Activated CD4-positive, alpha-beta memory T cell treated with anti-CD3 and anti-CD28 coated beads for 36 hours (primary cell): Measurements from ENCODE around the gene HYLS1. TPM values are rescaled to one million over a fixed set of nuclear protein-coding genes. Genes with fewer than 3 reads are reported as not detected.

Experiments used
- CTCF ChIA-PET: fragments of 350-600 bp; sonication (Branson Sonifier 250); formaldehyde crosslinking; loops from one replicate; lab custom pipeline; 2021; ENCODE audit warnings: antibody characterized with exemption, inconsistent platforms; lab: Charles Lee
- POLR2A ChIA-PET: fragments of 350-600 bp; sonication (Branson Sonifier 250); formaldehyde crosslinking; loops from one replicate; lab custom pipeline; 2021; ENCODE audit warnings: antibody characterized with exemption; lab: Charles Lee
- DNase-seq: peaks from one replicate; pipeline ENCODE4 v3.0.0-alpha.2; 2020
- H3K27ac Mint-ChIP-seq: one replicate; pipeline ENCODE4 v1.8.0; 2021; ENCODE audit warnings: mixed read lengths
- H3K27me3 Mint-ChIP-seq: one replicate; pipeline ENCODE4 v1.8.0; 2021; ENCODE audit warnings: mixed read lengths
- H3K36me3 Mint-ChIP-seq: one replicate; pipeline ENCODE4 v1.8.0; 2021; ENCODE audit warnings: mixed read lengths
- H3K4me1 Mint-ChIP-seq: one replicate; pipeline ENCODE4 v1.8.0; 2021; ENCODE audit warnings: low read depth, mixed read lengths
- H3K4me3 Mint-ChIP-seq: one replicate; pipeline ENCODE4 v1.8.0; 2021; ENCODE audit warnings: mild to moderate bottlenecking, mixed read lengths
- H3K9me3 Mint-ChIP-seq: one replicate; pipeline ENCODE4 v1.8.0; 2021; ENCODE audit warnings: mixed read lengths
- intact Hi-C: fragments of 100-400 bp; cut with micrococcal nuclease; formaldehyde crosslinking; loops from one replicate; pipeline ENCODE4 v1.15.1; 2023
- total RNA-seq, 2 experiments: library from RNA; stranded (reverse); gene quantifications; one replicate each; pipeline ENCODE4 v1.2.3, GENCODE V29; 2021

The HYLS1 gene
- total RNA-seq, 2 experiments from 2014 or later, result 8.2 to 8.3 TPM

GRCh38 chr11:125939081-125939521 is 51.6 kb downstream of the HYLS1 start:
- no peak overlapping the region for H3K4me3 Mint-ChIP-seq
- ChIA-PET POLR2A (no interaction called here), CTCF (interaction anchor here (1.0 to 1.6 kb wide), 3 partner anchors 9 to 272 kb away, joined by 4 to 5 read pairs (median 4); partner anchors contain the start of genes FAM118B and RPUSD4)
- intact Hi-C loops, result no loop called here
- no peaks in the 10 kb centered on the region for H3K9me3 Mint-ChIP-seq
- no peaks in the 10 kb centered on the region for H3K27me3 Mint-ChIP-seq
- peaks cover 9% of the 10 kb centered on the region for H3K4me1 Mint-ChIP-seq
- H3K36me3 Mint-ChIP-seq, result no peaks in the 10 kb centered on the region
- no peak for DNase-seq
- H3K27ac Mint-ChIP-seq, result no peak overlapping the region

DNA sequence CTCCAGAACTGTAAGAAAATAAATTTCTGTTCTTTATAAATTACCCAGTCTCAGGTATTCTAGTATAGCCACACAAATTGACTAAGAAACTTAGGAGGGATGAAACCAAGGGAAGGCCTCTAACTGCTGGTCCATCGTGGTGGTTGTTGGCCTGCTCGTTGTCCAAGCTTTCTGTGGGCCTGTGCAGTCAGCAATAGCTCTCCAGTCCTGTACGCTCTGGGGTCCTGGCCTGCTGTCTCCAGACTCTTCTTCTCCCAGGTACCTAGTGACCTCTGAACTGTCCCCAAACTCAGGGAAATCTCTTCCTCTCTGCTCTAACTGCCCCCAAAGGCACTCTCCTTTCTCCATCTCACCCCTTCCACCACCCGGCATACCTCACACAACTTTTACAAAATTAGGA is 52.7 kb downstream of the HYLS1 start:
- POLR2A ChIA-PET, result no interaction called here
- Mint-ChIP-seq H3K27ac (no peak overlapping the region), H3K4me3 (no peak overlapping the region)

DNA sequence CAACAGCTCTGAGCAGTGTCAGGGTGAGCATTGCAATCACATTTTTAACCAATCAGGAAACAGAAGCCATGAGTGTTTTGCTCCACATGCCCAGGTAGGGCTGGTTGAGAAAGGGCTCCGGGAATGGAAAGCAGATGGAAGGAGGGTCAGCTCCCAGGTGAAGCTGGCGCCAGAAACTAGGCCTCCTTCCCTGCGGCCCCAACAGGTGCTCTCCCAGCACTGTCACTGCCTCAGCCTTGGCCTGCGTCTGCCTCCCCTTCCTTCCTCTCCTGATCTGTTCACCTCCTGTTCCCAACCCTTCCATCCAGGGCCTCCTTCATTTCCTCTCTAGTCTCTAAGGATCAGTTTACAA is 53.8 kb downstream of the HYLS1 start:
- peaks cover 9% of the 10 kb centered on the region for H3K4me1 Mint-ChIP-seq
- POLR2A ChIA-PET, result no interaction called here
- intact Hi-C loops, result loop anchor here (5.0 kb wide), 1 partner anchor 181 kb away; no protein-coding TSS in a partner anchor
- no peak overlapping the region for H3K27ac Mint-ChIP-seq
- no peaks in the 10 kb centered on the region for H3K9me3 Mint-ChIP-seq
- CTCF ChIA-PET, result interaction anchor here (0.6 to 4.7 kb wide), 7 partner anchors 15 to 260 kb away, joined by 3 to 66 read pairs (median 4); no protein-coding TSS in a partner anchor
- H3K36me3 Mint-ChIP-seq, result no peaks in the 10 kb centered on the region
- no peaks in the 10 kb centered on the region for H3K27me3 Mint-ChIP-seq
- no peak overlapping the region for H3K4me3 Mint-ChIP-seq
- DNase-seq, result no peak

More for the DNA sequence above, 52.7 kb downstream of the HYLS1 start:
- DNase-seq, result no peak
- Mint-ChIP-seq H3K36me3 (no peaks in the 10 kb centered on the region), H3K4me1 (peaks cover 9% of the 10 kb centered on the region), H3K9me3 (no peaks in the 10 kb centered on the region), H3K27me3 (no peaks in the 10 kb centered on the region)
- intact Hi-C loops, result loop anchor here (5.0 kb wide), 1 partner anchor 182 kb away; no protein-coding TSS in a partner anchor
- CTCF ChIA-PET, result interaction anchor here (0.7 to 4.7 kb wide), 6 partner anchors 10 to 378 kb away, joined by 3 to 66 read pairs (median 4); no protein-coding TSS in a partner anchor

GRCh38 chr11:125941619-125942611 is 54.4 kb downstream of the HYLS1 start:
- ChIA-PET CTCF (interaction anchor here (0.6 to 4.7 kb wide), 18 partner anchors 10 to 259 kb away, joined by 3 to 66 read pairs (median 4); partner anchors contain the start of gene CDON), POLR2A (no interaction called here)
- DNase-seq, result peak; percentile 69
- Mint-ChIP-seq H3K4me1 (peaks cover 9% of the 10 kb centered on the region), H3K9me3 (no peaks in the 10 kb centered on the region), H3K36me3 (no peaks in the 10 kb centered on the region), H3K4me3 (no peak overlapping the region), H3K27ac (no peak overlapping the region), H3K27me3 (no peaks in the 10 kb centered on the region)
- intact Hi-C loops, result loop anchor here (1.0 to 5.0 kb wide), 3 partner anchors 120 to 252 kb away; partner anchors contain the start of gene CDON

- H3K36me3 Mint-ChIP-seq, result no peaks in the 10 kb centered on the region
- CTCF ChIA-PET, result interaction anchor here (0.6 to 4.7 kb wide), 16 partner anchors 10 to 271 kb away, joined by 3 to 66 read pairs (median 4); partner anchors contain the start of gene CDON
- DNase-seq, result no peak
- intact Hi-C loops, result loop anchor here (1.0 to 5.0 kb wide), 3 partner anchors 119 to 251 kb away; partner anchors contain the start of gene CDON
- peaks cover 2% of the 10 kb centered on the region for H3K27me3 Mint-ChIP-seq
- no peaks in the 10 kb centered on the region for H3K9me3 Mint-ChIP-seq
- H3K4me3 Mint-ChIP-seq, result no peak overlapping the region
- H3K27ac Mint-ChIP-seq, result no peak overlapping the region
- H3K4me1 Mint-ChIP-seq, result peaks cover 9% of the 10 kb centered on the region
- POLR2A ChIA-PET, result no interaction called here
Observed at GRCh38 chr11:125942771-125943428, 55.4 kb downstream of the HYLS1 start.

- intact Hi-C loops, result loop anchor here (5.0 kb wide), 1 partner anchor 178 kb away; no protein-coding TSS in a partner anchor
Observed at GRCh38 chr11:125943661-125944349, 56.3 kb downstream of the HYLS1 start.

GRCh38 chr11:125944350-125945010 is 57.0 kb downstream of the HYLS1 start:
- Mint-ChIP-seq H3K9me3 (no peaks in the 10 kb centered on the region), H3K4me1 (peaks cover 6% of the 10 kb centered on the region), H3K27me3 (peaks cover 2% of the 10 kb centered on the region), H3K4me3 (no peak overlapping the region), H3K36me3 (no peaks in the 10 kb centered on the region), H3K27ac (no peak overlapping the region)
- intact Hi-C loops, result loop anchor here (5.0 kb wide), 1 partner anchor 178 kb away; no protein-coding TSS in a partner anchor
- ChIA-PET CTCF (interaction anchor here (1.4 kb wide), 1 partner anchor 249 kb away, joined by 3 read pairs; no protein-coding TSS in a partner anchor), POLR2A (interaction anchor here (0.7 kb wide), 1 partner anchor 175 kb away, joined by 3 read pairs; no protein-coding TSS in a partner anchor)
- no peak for DNase-seq

More at GRCh38 chr11:125943661-125944349, 56.3 kb downstream of the HYLS1 start:
- Mint-ChIP-seq H3K27ac (no peak overlapping the region), H3K4me3 (no peak overlapping the region), H3K36me3 (no peaks in the 10 kb centered on the region), H3K9me3 (no peaks in the 10 kb centered on the region), H3K27me3 (peaks cover 2% of the 10 kb centered on the region), H3K4me1 (peaks cover 6% of the 10 kb centered on the region)
- CTCF ChIA-PET, result interaction anchor here (0.7 to 4.7 kb wide), 8 partner anchors 9 to 250 kb away, joined by 3 to 66 read pairs (median 4); partner anchors contain the start of gene CDON
- POLR2A ChIA-PET, result interaction anchor here (0.7 kb wide), 1 partner anchor 175 kb away, joined by 3 read pairs; no protein-coding TSS in a partner anchor
- no peak for DNase-seq

- Mint-ChIP-seq H3K27me3 (peaks cover 5% of the 10 kb centered on the region), H3K9me3 (no peaks in the 10 kb centered on the region), H3K4me1 (peaks cover 6% of the 10 kb centered on the region), H3K4me3 (no peak overlapping the region), H3K27ac (no peak overlapping the region), H3K36me3 (no peaks in the 10 kb centered on the region)
- intact Hi-C loops, result no loop called here
- no peak for DNase-seq
- ChIA-PET POLR2A (no interaction called here), CTCF (interaction anchor here (1.4 kb wide), 1 partner anchor 248 kb away, joined by 3 read pairs; no protein-coding TSS in a partner anchor)
Observed at GRCh38 chr11:125945011-125945796, 57.7 kb downstream of the HYLS1 start.

DNA sequence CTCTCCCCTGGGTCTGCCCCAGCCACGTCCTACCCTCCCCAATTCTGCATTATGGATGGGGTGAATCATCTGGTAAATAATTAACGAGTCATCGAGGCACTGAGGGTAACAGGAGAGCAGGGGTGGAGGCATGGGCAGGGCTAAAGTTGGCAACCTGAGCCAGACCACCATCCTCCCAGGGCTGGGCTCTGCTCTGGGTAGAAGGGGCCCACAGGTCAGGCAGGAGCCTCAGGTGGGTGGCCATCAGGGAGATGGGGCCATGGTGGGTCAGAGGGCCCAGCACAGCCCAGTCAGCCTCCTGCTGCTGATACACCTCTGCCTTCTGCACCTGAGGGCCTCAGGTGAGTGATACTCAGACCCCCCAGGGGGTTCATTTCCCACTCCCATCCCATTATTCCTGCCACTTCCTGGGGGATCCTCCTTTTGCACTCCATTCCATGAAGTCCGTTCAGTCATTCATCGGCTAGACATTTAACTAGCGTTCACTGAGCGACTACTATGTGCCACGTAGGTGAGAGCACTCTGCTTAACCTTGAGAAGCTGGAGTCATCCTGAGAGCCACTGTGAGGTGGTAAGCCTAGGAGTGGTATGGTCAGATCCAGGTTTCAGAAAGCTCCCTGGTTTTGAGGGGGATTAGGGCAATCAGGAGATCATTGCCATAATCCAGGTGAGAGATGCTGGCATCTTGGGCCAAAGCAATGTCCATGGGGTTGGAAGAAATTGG is 58.5 kb downstream of the HYLS1 start, which contains the start of gene VSIG10L2:
Gene VSIG10L2 (plus strand): TSS at position 248 of the 724 bp plus-strand sequence. CDS start 12 bp downstream, at position 260.
- Mint-ChIP-seq H3K9me3 (no peaks in the 10 kb centered on the region), H3K27me3 (peaks cover 5% of the 10 kb centered on the region), H3K4me3 (no peak within 1 kb of the TSS), H3K36me3 (no peaks in the 10 kb centered on the region), H3K4me1 (peaks cover 6% of the 10 kb centered on the region), H3K27ac (no peak within 1 kb of the TSS)
- no peak for DNase-seq
- CTCF ChIA-PET, result no interaction called here
- intact Hi-C loops, result no loop called here
- POLR2A ChIA-PET, result no interaction called here
